OCI-LY3 (cell line): ENCODE measurements around the gene TRIO.

Experiments
- H2AFZ ChIP-seq: fragments of 200-600, 300-600 bp; shearing (Covaris generic); 2 replicates; pipeline ENCODE4 v1.6.0; 2014; ENCODE audit warnings: antibody characterized with exemption, low read depth, low read length
- H3K27ac ChIP-seq: fragments of 200-600, 300-600 bp; sonication (generic); 2 replicates; pipeline ENCODE4 v1.5.1; 2014; ENCODE audit warnings: mild to moderate bottlenecking, low read length, moderate library complexity, mixed read lengths
- H3K27me3 ChIP-seq: fragments of 200-600, 300-600 bp; sonication (generic); 2 replicates; pipeline ENCODE4 v1.6.1; 2014; ENCODE audit warnings: low read depth, low read length, mixed read lengths
- H3K36me3 ChIP-seq: fragments of 200-600, 300-600 bp; sonication (generic); replicated peaks from 2 replicates; pipeline ENCODE3; 2014; ENCODE audit warnings: low read depth, low read length, mixed read lengths
- H3K4me1 ChIP-seq: fragments of 300-600, 200-600 bp; sonication (generic); 2 replicates; pipeline ENCODE4 v1.6.1; 2014; ENCODE audit warnings: low read length, mixed read lengths
- H3K4me2 ChIP-seq: fragments of 200-600, 300-600 bp; sonication (generic); 2 replicates; pipeline ENCODE4 v1.6.1; 2014; ENCODE audit warnings: low read length, mixed read lengths
- H3K4me3 ChIP-seq: fragments of 300-600, 200-600 bp; sonication (generic); 2 replicates; pipeline ENCODE4 v1.5.1; 2014; ENCODE audit warnings: antibody characterized with exemption, mild to moderate bottlenecking, low read length, moderate library complexity
- H3K79me2 ChIP-seq: fragments of 300-600, 200-600 bp; shearing (Covaris generic); 2 replicates; pipeline ENCODE4 v1.6.1; 2014; ENCODE audit warnings: mild to moderate bottlenecking, low read length, mixed read lengths
- H3K9ac ChIP-seq: fragments of 300-600, 200-600 bp; shearing (Covaris generic); 2 replicates; pipeline ENCODE4 v1.6.0; 2014; ENCODE audit warnings: mild to moderate bottlenecking, low read length, moderate library complexity
- H3K9me3 ChIP-seq: fragments of 200-600, 300-600 bp; shearing (Covaris generic); 2 replicates; pipeline ENCODE4 v1.6.1; 2014; ENCODE audit warnings: low read length, mixed read lengths; ENCODE audit not compliant: insufficient read depth
- H4K20me1 ChIP-seq: fragments of 200-600, 300-600 bp; sonication (generic); 2 replicates; pipeline ENCODE4 v1.6.1; 2016; ENCODE audit warnings: low read length, mixed read lengths; ENCODE audit not compliant: insufficient read depth
- EZH2phosphoT487 ChIP-seq: fragments of 200-600 bp; shearing (Covaris generic); IDR thresholded peaks from 2 replicates; pipeline ENCODE4 v1.6.1; 2018; ENCODE audit warnings: antibody characterized with exemption, mixed run types, low read depth
- TF ChIP-seq, protein P1 (sequence below): fragments of 200-600, 300-600 bp; sonication (generic); IDR thresholded peaks from 2 replicates; pipeline ENCODE4 v1.5.1; 2014; ENCODE audit warnings: antibody characterized with exemption, low read length, low read depth

Gene TRIO

DNA sequence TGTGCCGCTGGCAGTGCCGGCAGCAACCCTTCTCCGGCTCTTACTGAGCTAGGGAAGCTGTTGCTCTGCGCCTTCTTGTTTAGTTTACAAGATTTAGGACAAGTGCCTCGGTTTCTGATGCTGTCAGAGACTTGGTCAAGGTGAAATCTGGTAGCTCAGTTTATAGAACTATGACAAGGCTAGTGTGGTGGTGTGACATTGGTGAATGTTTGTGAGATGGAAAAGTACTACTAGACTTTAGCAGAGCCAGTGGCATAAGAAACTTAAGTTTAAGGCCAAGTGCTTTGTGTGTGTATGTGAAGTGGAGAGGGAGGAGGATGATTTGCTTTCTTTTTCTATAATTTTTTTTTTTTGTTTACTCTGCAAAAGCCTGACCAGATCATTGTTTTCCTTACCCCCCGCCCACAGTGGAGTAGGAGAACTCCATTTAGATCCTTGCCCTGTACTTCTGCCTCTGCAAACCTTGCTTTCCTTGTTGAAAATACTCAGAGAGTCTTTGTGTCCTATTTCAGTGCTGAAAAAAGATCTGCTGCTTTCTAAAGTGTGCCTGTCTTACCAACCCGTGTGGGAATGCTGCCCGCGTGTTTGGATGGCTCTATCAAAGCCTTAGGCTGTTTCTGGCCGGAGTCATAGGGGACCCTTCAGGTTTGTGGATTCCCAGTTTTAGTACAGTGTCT is 75.9 kb downstream of the TRIO start:
- no peak for TF ChIP-seq EZH2phosphoT487
- no peaks in the 10 kb centered on the region for H3K4me1 ChIP-seq
- no peaks in the 10 kb centered on the region for H3K9me3 ChIP-seq
- H3K27me3 ChIP-seq = no peaks in the 10 kb centered on the region
- H3K36me3 ChIP-seq = no peaks in the 10 kb centered on the region
- H3K4me2 ChIP-seq = no peak overlapping the region
- no peak overlapping the region for H3K27ac ChIP-seq
- H3K4me3 ChIP-seq = no peak overlapping the region
- H3K9ac ChIP-seq = no peak overlapping the region
- no peak overlapping the region for H2AFZ ChIP-seq
- H3K79me2 ChIP-seq = no peaks in the 10 kb centered on the region
- no peaks in the 10 kb centered on the region for H4K20me1 ChIP-seq

DNA sequence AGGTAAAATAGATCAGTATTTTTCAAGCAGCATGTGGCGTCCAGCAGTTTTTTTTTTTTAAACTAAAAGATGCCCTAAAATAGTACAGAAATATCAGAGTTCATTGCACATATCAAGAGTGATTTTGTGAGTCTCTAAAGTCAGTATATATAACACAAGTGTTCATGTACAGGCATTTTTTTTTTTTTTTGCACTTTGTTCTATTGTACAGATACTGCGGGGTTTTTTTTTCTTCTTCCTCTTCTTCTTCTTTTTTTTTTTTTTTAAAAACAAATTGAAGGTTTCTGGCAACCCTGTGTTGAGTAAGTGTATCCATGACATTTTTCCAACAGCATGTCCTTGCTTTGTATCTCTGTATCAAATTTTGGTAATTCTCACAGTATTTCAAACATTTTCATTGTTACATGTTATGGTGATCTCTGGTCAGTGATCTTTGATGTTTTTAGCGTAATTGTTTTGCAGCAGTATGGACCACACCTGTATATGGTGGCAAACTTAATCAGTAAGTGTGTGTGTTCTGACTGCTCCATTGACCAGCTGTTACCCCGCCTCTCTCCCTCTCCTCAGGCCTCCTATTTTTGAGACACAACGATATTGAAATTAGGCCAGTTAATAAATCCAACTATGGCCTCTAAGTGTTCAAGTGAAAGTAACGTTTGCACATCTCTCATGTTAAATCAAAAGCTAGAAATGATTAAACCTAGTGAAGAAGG is 76.8 kb downstream of the TRIO start:
- no peak overlapping the region for H3K4me3 ChIP-seq
- no peaks in the 10 kb centered on the region for H3K36me3 ChIP-seq
- H3K27ac ChIP-seq = no peak overlapping the region
- no peak overlapping the region for H2AFZ ChIP-seq
- no peak overlapping the region for H3K4me2 ChIP-seq
- no peaks in the 10 kb centered on the region for H3K79me2 ChIP-seq
- no peaks in the 10 kb centered on the region for H3K27me3 ChIP-seq
- H3K4me1 ChIP-seq = no peaks in the 10 kb centered on the region
- no peaks in the 10 kb centered on the region for H4K20me1 ChIP-seq
- no peak overlapping the region for H3K9ac ChIP-seq
- TF ChIP-seq EZH2phosphoT487 = no peak
- TF ChIP-seq, protein P1, sequence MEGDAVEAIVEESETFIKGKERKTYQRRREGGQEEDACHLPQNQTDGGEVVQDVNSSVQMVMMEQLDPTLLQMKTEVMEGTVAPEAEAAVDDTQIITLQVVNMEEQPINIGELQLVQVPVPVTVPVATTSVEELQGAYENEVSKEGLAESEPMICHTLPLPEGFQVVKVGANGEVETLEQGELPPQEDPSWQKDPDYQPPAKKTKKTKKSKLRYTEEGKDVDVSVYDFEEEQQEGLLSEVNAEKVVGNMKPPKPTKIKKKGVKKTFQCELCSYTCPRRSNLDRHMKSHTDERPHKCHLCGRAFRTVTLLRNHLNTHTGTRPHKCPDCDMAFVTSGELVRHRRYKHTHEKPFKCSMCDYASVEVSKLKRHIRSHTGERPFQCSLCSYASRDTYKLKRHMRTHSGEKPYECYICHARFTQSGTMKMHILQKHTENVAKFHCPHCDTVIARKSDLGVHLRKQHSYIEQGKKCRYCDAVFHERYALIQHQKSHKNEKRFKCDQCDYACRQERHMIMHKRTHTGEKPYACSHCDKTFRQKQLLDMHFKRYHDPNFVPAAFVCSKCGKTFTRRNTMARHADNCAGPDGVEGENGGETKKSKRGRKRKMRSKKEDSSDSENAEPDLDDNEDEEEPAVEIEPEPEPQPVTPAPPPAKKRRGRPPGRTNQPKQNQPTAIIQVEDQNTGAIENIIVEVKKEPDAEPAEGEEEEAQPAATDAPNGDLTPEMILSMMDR = no peak
- H3K9me3 ChIP-seq = no peaks in the 10 kb centered on the region

DNA sequence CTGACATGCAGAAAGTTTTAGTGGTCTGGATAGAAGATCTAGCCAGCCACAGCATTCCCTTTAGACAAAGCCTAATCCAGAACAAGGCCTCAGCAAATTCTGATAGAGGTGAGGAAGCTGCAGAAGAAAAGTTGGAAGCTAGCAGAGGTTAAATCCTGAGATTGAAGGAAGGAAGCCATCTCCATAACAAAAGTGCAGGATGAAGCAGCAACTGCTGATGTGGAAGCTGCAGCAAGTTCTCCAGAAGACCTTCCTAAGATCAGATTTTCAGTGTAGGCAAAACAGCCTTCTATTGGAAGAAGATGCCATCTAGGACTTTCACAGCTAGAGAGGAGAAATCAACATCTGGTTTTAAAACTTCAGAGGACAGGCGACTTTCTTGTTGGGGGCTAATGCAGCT is 77.5 kb downstream of the TRIO start:
- no peak overlapping the region for H3K4me3 ChIP-seq
- H3K4me1 ChIP-seq = no peaks in the 10 kb centered on the region
- no peaks in the 10 kb centered on the region for H4K20me1 ChIP-seq
- no peaks in the 10 kb centered on the region for H3K36me3 ChIP-seq
- H3K9me3 ChIP-seq = no peaks in the 10 kb centered on the region
- H3K79me2 ChIP-seq = no peaks in the 10 kb centered on the region
- H2AFZ ChIP-seq = no peak overlapping the region
- no peaks in the 10 kb centered on the region for H3K27me3 ChIP-seq
- no peak overlapping the region for H3K27ac ChIP-seq
- no peak overlapping the region for H3K4me2 ChIP-seq
- TF ChIP-seq, protein P1 = no peak
- no peak for TF ChIP-seq EZH2phosphoT487
- no peak overlapping the region for H3K9ac ChIP-seq

DNA sequence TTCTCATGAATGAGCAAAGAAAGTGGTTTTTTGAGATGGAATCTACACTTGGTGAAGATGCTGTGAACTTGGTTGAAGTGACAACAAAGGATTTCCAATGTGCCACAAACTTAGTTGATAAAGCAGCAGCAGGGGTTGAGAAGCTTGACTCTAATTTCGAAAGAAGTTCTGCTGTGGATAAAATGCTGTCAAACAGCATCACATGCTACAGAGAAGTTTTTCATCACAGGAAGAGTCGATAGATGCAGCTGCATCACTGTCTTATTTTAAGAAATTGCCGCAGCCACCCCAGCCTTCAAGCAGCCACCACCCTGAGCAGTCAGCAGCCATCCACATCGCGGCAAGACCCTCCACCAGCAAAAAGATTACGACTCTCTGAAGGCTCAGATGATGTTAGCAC is 78.6 kb downstream of the TRIO start:
- Histone ChIP-seq H3K36me3 (no peaks in the 10 kb centered on the region), H3K27me3 (no peaks in the 10 kb centered on the region), H3K4me2 (no peak overlapping the region), H3K9ac (no peak overlapping the region), H3K4me1 (no peaks in the 10 kb centered on the region), H3K9me3 (no peaks in the 10 kb centered on the region), H3K4me3 (no peak overlapping the region), H3K27ac (no peak overlapping the region), H2AFZ (no peak overlapping the region), H3K79me2 (no peaks in the 10 kb centered on the region), H4K20me1 (no peaks in the 10 kb centered on the region)
- TF ChIP-seq, protein P1 = no peak
- TF ChIP-seq EZH2phosphoT487 = no peak
